ENCODE data around the gene FAXDC2. TPM values are rescaled to one million over a fixed set of nuclear protein-coding genes. Genes with fewer than 3 reads are reported as not detected.
A peak's percentile ranks its signal among the peaks of the same experiment; 100 is the strongest.

FAXDC2 gene
- total and polyA plus RNA-seq, 2 of the 13 experiments (the other 11 are each of a cell fraction or from before 2014, with no cell fraction given): 4.7 to 58.8 TPM

GRCh38 chr5:154871734-154872133 is 21.3 kb upstream of the FAXDC2 start:
- no peak for FAIRE-seq
- BruUV-seq (replicated peaks): no TSS peak
- ATAC-seq: no peak
- no peak overlapping the region for H3K4me2 ChIP-seq (ENCODE audit: low read depth, low read length)
- no peak overlapping the region for H3K4me3 ChIP-seq (replicated peaks in 1 of 3; ENCODE audit: insufficient read depth in 1 of 3, low read depth in 2 of 3, low read length in 3 of 3)
- WGBS (ENCODE audit: low lambda C conversion rate): 97% methylated on average over 4 of the region's 4 CpGs
- no peaks in the 10 kb centered on the region for H3K27me3 ChIP-seq (ENCODE audit: control insufficient read depth in 1 of 2, insufficient read depth in 2 of 2, low read length in 2 of 2)
- peaks cover 14 to 60% of the 10 kb centered on the region in 2 experiments for H3K36me3 ChIP-seq (replicated peaks in 1 of 2; ENCODE audit: control insufficient read depth in 1 of 2, insufficient read depth in 2 of 2, low read length in 2 of 2)
- no peaks in the 10 kb centered on the region for H4K20me1 ChIP-seq (ENCODE audit: insufficient read depth, low read length)
- H2AFZ ChIP-seq (ENCODE audit: low read length): no peak overlapping the region
- ChIA-PET POLR2A (no interaction called here), CTCF (ENCODE audit: low intra/inter-chr PET ratio, low total read pairs) (no interaction called here)
- H3K79me2 ChIP-seq (ENCODE audit: insufficient read depth, low read length): no peaks in the 10 kb centered on the region
- TF ChIP-seq HMGXB4 (CRISPR knock-in tag; IDR thresholded peaks at IDR 0.05; ENCODE audit: borderline replicate concordance in 1 of 2, low read depth in 1 of 2): no peak
- TF ChIP-seq ZNF326 (CRISPR knock-in tag; IDR thresholded peaks at IDR 0.05; ENCODE audit: borderline replicate concordance): no peak
- peak; percentile 96 for TF ChIP-seq MAFF (IDR thresholded peaks at IDR 0.05; ENCODE audit: low read depth, low read length)
- no peak for TF ChIP-seq ETV6 (CRISPR knock-in tag; conservative IDR thresholded peaks at IDR 0.05)
- no peak for TF ChIP-seq KLF11 (CRISPR knock-in tag; IDR thresholded peaks at IDR 0.05)
- TF ChIP-seq MAFK (conservative IDR thresholded peaks at IDR 0.05 in 1 of 2, IDR thresholded peaks at IDR 0.05 in 1 of 2; ENCODE audit: low read length in 2 of 2): peak; percentile 90 to 95
- no peak for TF ChIP-seq ZNF569 (CRISPR knock-in tag; IDR thresholded peaks at IDR 0.05; ENCODE audit: borderline replicate concordance)
- H3K9me3 ChIP-seq (ENCODE audit: low read length): no peaks in the 10 kb centered on the region
- no peak overlapping the region for H3K27ac ChIP-seq (ENCODE audit: extremely low read length, insufficient read depth, low read length)
- in situ Hi-C loops (cut with HindIII; ENCODE audit: extremely low pct_ligation_motif_present, low pct_unique_long_range_greater_than_20kb): no loop called here
- no peak for DNase-seq (ENCODE audit: low spot score)
- intact Hi-C loops (cut with micrococcal nuclease; ENCODE audit: unreplicated experiment): no loop called here
- no peaks in the 10 kb centered on the region for H3K4me1 ChIP-seq (ENCODE audit: insufficient read depth, low read length)
- H3K9ac ChIP-seq (ENCODE audit: insufficient read depth, low read depth, low read length): no peak overlapping the region

All from HepG2 (cell line).